GM23338 (cell line): Measurements from ENCODE around the gene UCN3. TPM values are rescaled to one million over a fixed set of nuclear protein-coding genes. Genes with fewer than 3 reads are reported as not detected.
A peak's percentile ranks its signal among the peaks of the same experiment; 100 is the strongest.

Experiments
- ATAC-seq: fragments of 200-7000 bp; cut with Tn5 transposase; 3 replicates; pipeline ENCODE4 v1.9.1; 2020
- DNase-seq: peaks from one replicate; pipeline ENCODE4 v3.0.0-alpha.2; 2015; ENCODE audit warnings: low spot score
- H2AFZ ChIP-seq: fragments of 200-600 bp; sonication (generic); 2 replicates; pipeline ENCODE4 v1.8.0; 2016; ENCODE audit warnings: antibody characterized with exemption, mild to moderate bottlenecking, moderate library complexity
- H3F3A ChIP-seq: fragments of 200-600 bp; sonication (generic); replicated peaks from 2 replicates; pipeline ENCODE4 v1.8.0; 2017; ENCODE audit warnings: antibody characterized with exemption, mixed run types, low read depth
- H3K27ac ChIP-seq: fragments of 200-600 bp; sonication (generic); 2 replicates; pipeline ENCODE4 v1.6.1; 2016; ENCODE audit warnings: low read depth
- H3K27me3 ChIP-seq: fragments of 200-600 bp; sonication (generic); 2 replicates; pipeline ENCODE4 v1.8.0; 2016; ENCODE audit warnings: mild to moderate bottlenecking, mixed run types, moderate library complexity; ENCODE audit not compliant: insufficient read depth
- H3K36me3 ChIP-seq: fragments of 200-600 bp; sonication (generic); 2 replicates; pipeline ENCODE4 v1.8.0; 2016; ENCODE audit warnings: mild to moderate bottlenecking; ENCODE audit not compliant: insufficient read depth
- H3K4me1 ChIP-seq: fragments of 200-600 bp; sonication (generic); 2 replicates; pipeline ENCODE4 v1.8.0; 2016; ENCODE audit warnings: mild to moderate bottlenecking, moderate library complexity; ENCODE audit not compliant: insufficient read depth
- H3K4me2 ChIP-seq: fragments of 200-600 bp; sonication (generic); 2 replicates; pipeline ENCODE4 v1.7.1; 2017; ENCODE audit warnings: mixed run types
- H3K4me3 ChIP-seq: fragments of 200-600 bp; sonication (generic); 2 replicates; pipeline ENCODE4 v1.6.1; 2016; ENCODE audit warnings: mixed run types
- H3K79me2 ChIP-seq: fragments of 200-600 bp; sonication (generic); replicated peaks from 2 replicates; pipeline ENCODE4 v1.8.0; 2017; ENCODE audit warnings: mild to moderate bottlenecking; ENCODE audit not compliant: insufficient read depth
- H3K9me2 ChIP-seq: fragments of 200-600 bp; sonication (generic); 2 replicates; pipeline ENCODE4 v1.8.0; 2017; ENCODE audit not compliant: insufficient read depth
- H4K20me1 ChIP-seq: fragments of 200-600 bp; sonication (generic); replicated peaks from 2 replicates; pipeline ENCODE4 v1.8.0; 2017; ENCODE audit warnings: mild to moderate bottlenecking; ENCODE audit not compliant: insufficient read depth
- H3K27ac Mint-ChIP-seq: 2 replicates; pipeline ENCODE4 v1.8.0; 2020; ENCODE audit warnings: inconsistent platforms, mild to moderate bottlenecking, moderate library complexity, mixed read lengths
- H3K27me3 Mint-ChIP-seq: 3 replicates; pipeline ENCODE4 v1.8.0; 2022; ENCODE audit warnings: low read depth, mild to moderate bottlenecking, moderate library complexity, mixed read lengths, inconsistent platforms; ENCODE audit not compliant: insufficient read depth, poor library complexity
- H3K36me3 Mint-ChIP-seq: 3 replicates; pipeline ENCODE4 v1.8.0; 2021; ENCODE audit warnings: low read depth, mild to moderate bottlenecking, inconsistent platforms, moderate library complexity, mixed read lengths
- H3K4me1 Mint-ChIP-seq: 3 replicates; pipeline ENCODE4 v1.8.0; 2020; ENCODE audit warnings: mild to moderate bottlenecking, inconsistent platforms, mixed read lengths
- H3K4me3 Mint-ChIP-seq: 3 replicates; pipeline ENCODE4 v1.8.0; 2021; ENCODE audit warnings: moderate library complexity, mild to moderate bottlenecking, inconsistent platforms, mixed read lengths
- H3K9me3 Mint-ChIP-seq: 3 replicates; pipeline ENCODE4 v1.8.0; 2020; ENCODE audit warnings: moderate library complexity, mild to moderate bottlenecking, inconsistent platforms, mixed read lengths
- CREB1 ChIP-seq: fragments of 250-450 bp; sonication (Bioruptor Pico); IDR thresholded peaks from 2 replicates; pipeline ENCODE4 v1.5.0; 2020; ENCODE audit warnings: low read depth, mild to moderate bottlenecking, moderate library complexity
- CTCF ChIP-seq, 2 experiments: fragments of 200-600 bp in 1 of 2; sonication (generic) in 1 of 2; conservative IDR thresholded peaks; 2 replicates each; pipeline versions ENCODE4 v1.5.1 to v1.6.1; 2016 to 2017; ENCODE audit warnings: antibody characterized with exemption in 2 of 2, low read depth in 2 of 2, mild to moderate bottlenecking in 2 of 2, moderate library complexity in 1 of 2
- ETS1 ChIP-seq: IDR thresholded peaks from 2 replicates; pipeline ENCODE4 v1.6.1; 2016; ENCODE audit warnings: antibody characterized with exemption
- EZH2 ChIP-seq: fragments of 200-600 bp; sonication (generic); IDR thresholded peaks from one replicate; pipeline ENCODE4 v1.8.0; 2017; ENCODE audit warnings: antibody characterized with exemption, mild to moderate bottlenecking, low read depth; ENCODE audit not compliant: unreplicated experiment
- EZH2phosphoT487 ChIP-seq: fragments of 200-600 bp; sonication (generic); IDR thresholded peaks from one replicate; pipeline ENCODE4 v1.8.1; 2018; ENCODE audit warnings: antibody characterized with exemption; ENCODE audit not compliant: unreplicated experiment
- JUNB ChIP-seq: IDR thresholded peaks from one replicate; pipeline ENCODE4 v1.6.1; 2016; ENCODE audit warnings: antibody characterized with exemption; ENCODE audit not compliant: unreplicated experiment
- NANOG ChIP-seq: IDR thresholded peaks from 2 replicates; pipeline ENCODE4 v1.6.1; 2016; ENCODE audit warnings: antibody characterized with exemption, borderline replicate concordance
- POLR2AphosphoS5 ChIP-seq: IDR thresholded peaks from 2 replicates; pipeline ENCODE4 v1.6.1; 2016; ENCODE audit warnings: antibody characterized with exemption, low read depth
- STAT1 ChIP-seq: IDR thresholded peaks from one replicate; pipeline ENCODE4 v1.6.1; 2016; ENCODE audit warnings: antibody characterized with exemption; ENCODE audit not compliant: unreplicated experiment
- ZNF114 ChIP-seq: fragments of 250-450 bp; sonication (Bioruptor Pico); IDR thresholded peaks from 2 replicates; pipeline ENCODE4 v1.5.0; 2020; ENCODE audit warnings: mild to moderate bottlenecking, moderate library complexity
- ZNF331 ChIP-seq: fragments of 250-450 bp; sonication (Bioruptor Pico); IDR thresholded peaks from 2 replicates; pipeline ENCODE4 v1.5.0; 2020; ENCODE audit warnings: low read depth, mild to moderate bottlenecking, moderate library complexity
- polyA plus RNA-seq: library from polyadenylated mRNA; unstranded; fragments of >200 nt; fragmentation: Nextera tagmentation; extraction: Ambion mirVana; gene quantifications from 2 replicates; pipeline ENCODE4 v1.2.1, GENCODE V29; 2016
- total RNA-seq: library from RNA; depleted of rRNA; stranded (reverse); fragments of >200 nt; shearing (Covaris generic); gene quantifications from 2 replicates; pipeline ENCODE4 v1.2.3, GENCODE V29; 2014
- TF ChIP-seq, protein P1 (sequence below): IDR thresholded peaks from one replicate; pipeline ENCODE4 v1.6.1; 2018; ENCODE audit warnings: antibody characterized with exemption; ENCODE audit not compliant: unreplicated experiment

Gene UCN3
- total and polyA plus RNA-seq, 2 experiments from 2014 or later, result not detected

GRCh38 chr10:5317547-5318107 is 47.1 kb upstream of the UCN3 start:
- Mint-ChIP-seq H3K9me3 (peaks cover 2% of the 10 kb centered on the region; the same call in 1 of the 3 replicates), H3K27ac (no peak overlapping the region), H3K4me1 (no peaks in the 10 kb centered on the region), H3K4me3 (no peak overlapping the region), H3K36me3 (no peaks in the 10 kb centered on the region), H3K27me3 (no peaks in the 10 kb centered on the region)
- Histone ChIP-seq H3K27me3 (no peaks in the 10 kb centered on the region), H3K27ac (no peak overlapping the region), H3K79me2 (no peaks in the 10 kb centered on the region), H3K4me2 (no peak overlapping the region), H3F3A (no peaks in the 10 kb centered on the region), H3K9me2 (0 out of 2 replicates have a peak, but pooled peaks cover 3% of the 10 kb centered on the region), H3K36me3 (no peaks in the 10 kb centered on the region), H4K20me1 (no peaks in the 10 kb centered on the region), H2AFZ (peak overlapping the region; percentile 59), H3K4me3 (no peak overlapping the region), H3K4me1 (no peaks in the 10 kb centered on the region)
- TF ChIP-seq CREB1 (CRISPR knock-in tag) (no peak), NANOG (no peak), ETS1 (no peak), POLR2AphosphoS5 (no peak), ZNF114 (CRISPR knock-in tag) (no peak), JUNB (no peak), ZNF331 (CRISPR knock-in tag) (no peak), EZH2phosphoT487 (no peak)
- DNase-seq (no peak), ATAC-seq (no peak)

DNA sequence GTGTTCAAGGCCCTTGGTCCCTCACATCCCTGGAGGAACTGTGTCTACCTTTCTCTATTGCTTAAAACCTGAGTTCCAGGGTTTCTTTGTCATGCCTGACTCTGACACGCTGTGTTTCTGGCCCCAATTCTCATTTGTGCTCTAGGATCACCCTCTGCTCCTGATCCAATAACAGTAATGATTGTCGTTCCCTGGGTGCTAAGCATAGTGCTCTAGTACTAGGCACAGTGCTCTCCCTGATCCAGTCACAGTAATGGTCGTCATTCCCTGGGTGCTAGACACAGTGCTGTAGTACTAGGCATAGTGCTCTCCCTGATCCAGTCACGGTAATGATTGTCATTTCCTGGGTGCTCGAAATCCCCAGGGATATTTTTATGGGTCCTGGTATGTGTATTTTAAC is 46.6 kb upstream of the UCN3 start:
- H3K9me2 ChIP-seq, result 0 out of 2 replicates have a peak, but pooled peaks cover 3% of the 10 kb centered on the region
- ATAC-seq (no peak), DNase-seq (no peak)
- H3K4me3 ChIP-seq, result no peak overlapping the region
- no peaks in the 10 kb centered on the region for H3K79me2 ChIP-seq
- Mint-ChIP-seq H3K27ac (no peak overlapping the region), H3K36me3 (no peaks in the 10 kb centered on the region), H3K4me1 (no peaks in the 10 kb centered on the region), H3K9me3 (peaks cover 2% of the 10 kb centered on the region; the same call in 1 of the 3 replicates), H3K27me3 (no peaks in the 10 kb centered on the region), H3K4me3 (no peak overlapping the region)
- no peak overlapping the region for H3K27ac ChIP-seq
- no peaks in the 10 kb centered on the region for H3K27me3 ChIP-seq
- H3K36me3 ChIP-seq, result no peaks in the 10 kb centered on the region
- no peaks in the 10 kb centered on the region for H3F3A ChIP-seq
- H2AFZ ChIP-seq, result peak overlapping the region; percentile 59; the same call in 1 of the 2 replicates
- H3K4me2 ChIP-seq, result no peak overlapping the region
- no peaks in the 10 kb centered on the region for H4K20me1 ChIP-seq
- no peaks in the 10 kb centered on the region for H3K4me1 ChIP-seq
- no peak for TF ChIP-seq STAT1
- TF ChIP-seq EZH2phosphoT487, result no peak
- TF ChIP-seq POLR2AphosphoS5, result no peak
- no peak for TF ChIP-seq ZNF331 (CRISPR knock-in tag)
- TF ChIP-seq JUNB, result no peak
- no peak for TF ChIP-seq EZH2
- TF ChIP-seq, protein P1, sequence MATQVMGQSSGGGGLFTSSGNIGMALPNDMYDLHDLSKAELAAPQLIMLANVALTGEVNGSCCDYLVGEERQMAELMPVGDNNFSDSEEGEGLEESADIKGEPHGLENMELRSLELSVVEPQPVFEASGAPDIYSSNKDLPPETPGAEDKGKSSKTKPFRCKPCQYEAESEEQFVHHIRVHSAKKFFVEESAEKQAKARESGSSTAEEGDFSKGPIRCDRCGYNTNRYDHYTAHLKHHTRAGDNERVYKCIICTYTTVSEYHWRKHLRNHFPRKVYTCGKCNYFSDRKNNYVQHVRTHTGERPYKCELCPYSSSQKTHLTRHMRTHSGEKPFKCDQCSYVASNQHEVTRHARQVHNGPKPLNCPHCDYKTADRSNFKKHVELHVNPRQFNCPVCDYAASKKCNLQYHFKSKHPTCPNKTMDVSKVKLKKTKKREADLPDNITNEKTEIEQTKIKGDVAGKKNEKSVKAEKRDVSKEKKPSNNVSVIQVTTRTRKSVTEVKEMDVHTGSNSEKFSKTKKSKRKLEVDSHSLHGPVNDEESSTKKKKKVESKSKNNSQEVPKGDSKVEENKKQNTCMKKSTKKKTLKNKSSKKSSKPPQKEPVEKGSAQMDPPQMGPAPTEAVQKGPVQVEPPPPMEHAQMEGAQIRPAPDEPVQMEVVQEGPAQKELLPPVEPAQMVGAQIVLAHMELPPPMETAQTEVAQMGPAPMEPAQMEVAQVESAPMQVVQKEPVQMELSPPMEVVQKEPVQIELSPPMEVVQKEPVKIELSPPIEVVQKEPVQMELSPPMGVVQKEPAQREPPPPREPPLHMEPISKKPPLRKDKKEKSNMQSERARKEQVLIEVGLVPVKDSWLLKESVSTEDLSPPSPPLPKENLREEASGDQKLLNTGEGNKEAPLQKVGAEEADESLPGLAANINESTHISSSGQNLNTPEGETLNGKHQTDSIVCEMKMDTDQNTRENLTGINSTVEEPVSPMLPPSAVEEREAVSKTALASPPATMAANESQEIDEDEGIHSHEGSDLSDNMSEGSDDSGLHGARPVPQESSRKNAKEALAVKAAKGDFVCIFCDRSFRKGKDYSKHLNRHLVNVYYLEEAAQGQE, result no peak
- no peak for TF ChIP-seq ETS1
- no peak for TF ChIP-seq CTCF (conservative IDR thresholded peaks at IDR 0.05; ENCODE audit: low read depth in 2 of 2)
- no peak for TF ChIP-seq NANOG
- TF ChIP-seq ZNF114 (CRISPR knock-in tag), result no peak
- no peak for TF ChIP-seq CREB1 (CRISPR knock-in tag)
